GM10847 (cell line): ENCODE results near the gene SMCHD1.

Source experiments
- POLR2A ChIP-seq: IDR thresholded peaks from 2 replicates; pipeline ENCODE4 v1.6.1; 2011; ENCODE audit not compliant: insufficient read length; ENCODE audit errors: extremely low read depth

Gene SMCHD1

GRCh38 chr18:2654928-2655177 lies 673 bp upstream of the SMCHD1 start:
- no peak for TF ChIP-seq POLR2A

- TF ChIP-seq POLR2A: no peak
Measured at GRCh38 chr18:2655954-2656236, 369 bp downstream of the SMCHD1 start.

- no peak for TF ChIP-seq POLR2A
Measured at GRCh38 chr18:2656237-2656980, 883 bp downstream of the SMCHD1 start.

GRCh38 chr18:2656981-2657512 lies 1.5 kb downstream of the SMCHD1 start:
- no peak for TF ChIP-seq POLR2A

GRCh38 chr18:2657788-2658458 lies 2.4 kb downstream of the SMCHD1 start:
- no peak for TF ChIP-seq POLR2A

- TF ChIP-seq POLR2A: no peak
Measured at GRCh38 chr18:2662990-2663389, 7.5 kb downstream of the SMCHD1 start.

GRCh38 chr18:2672410-2672809 lies 16.9 kb downstream of the SMCHD1 start:
- no peak for TF ChIP-seq POLR2A

GRCh38 chr18:2672872-2673271 lies 17.3 kb downstream of the SMCHD1 start:
- TF ChIP-seq POLR2A: no peak

GRCh38 chr18:2680216-2680792 lies 24.8 kb downstream of the SMCHD1 start:
- no peak for TF ChIP-seq POLR2A

GRCh38 chr18:2681993-2682603 lies 26.6 kb downstream of the SMCHD1 start:
- no peak for TF ChIP-seq POLR2A

GRCh38 chr18:2683055-2683454 lies 27.5 kb downstream of the SMCHD1 start:
- no peak for TF ChIP-seq POLR2A

GRCh38 chr18:2686349-2686968 lies 30.9 kb downstream of the SMCHD1 start:
- no peak for TF ChIP-seq POLR2A

- TF ChIP-seq POLR2A: no peak
Measured at GRCh38 chr18:2687390-2688001, 32.0 kb downstream of the SMCHD1 start.

- no peak for TF ChIP-seq POLR2A
Measured at GRCh38 chr18:2692508-2692907, 37.0 kb downstream of the SMCHD1 start.

- TF ChIP-seq POLR2A: no peak
Measured at GRCh38 chr18:2697184-2697583, 41.7 kb downstream of the SMCHD1 start.
